Breast epithelium (tissue), 3 donors: ENCODE measurements around the gene NOSIP.

Experiments used
- POLR2A ChIP-seq: fragments of 450-650 bp; IDR thresholded peaks from one replicate; pipeline ENCODE4 v1.6.1; 2016; ENCODE audit warnings: antibody characterized with exemption, mild to moderate bottlenecking, moderate library complexity
- TF ChIP-seq, protein P1 (sequence below), 3 donors: fragments of 450-650 bp; IDR thresholded peaks; one replicate each; pipeline ENCODE4 v1.5.1; 2016 to 2017; ENCODE audit warnings: antibody characterized with exemption in 3 of 3, mild to moderate bottlenecking in 3 of 3, moderate library complexity in 3 of 3

GRCh38 chr19:49518033-49518432, 62.3 kb downstream of the NOSIP start:
- TF ChIP-seq, protein P1, sequence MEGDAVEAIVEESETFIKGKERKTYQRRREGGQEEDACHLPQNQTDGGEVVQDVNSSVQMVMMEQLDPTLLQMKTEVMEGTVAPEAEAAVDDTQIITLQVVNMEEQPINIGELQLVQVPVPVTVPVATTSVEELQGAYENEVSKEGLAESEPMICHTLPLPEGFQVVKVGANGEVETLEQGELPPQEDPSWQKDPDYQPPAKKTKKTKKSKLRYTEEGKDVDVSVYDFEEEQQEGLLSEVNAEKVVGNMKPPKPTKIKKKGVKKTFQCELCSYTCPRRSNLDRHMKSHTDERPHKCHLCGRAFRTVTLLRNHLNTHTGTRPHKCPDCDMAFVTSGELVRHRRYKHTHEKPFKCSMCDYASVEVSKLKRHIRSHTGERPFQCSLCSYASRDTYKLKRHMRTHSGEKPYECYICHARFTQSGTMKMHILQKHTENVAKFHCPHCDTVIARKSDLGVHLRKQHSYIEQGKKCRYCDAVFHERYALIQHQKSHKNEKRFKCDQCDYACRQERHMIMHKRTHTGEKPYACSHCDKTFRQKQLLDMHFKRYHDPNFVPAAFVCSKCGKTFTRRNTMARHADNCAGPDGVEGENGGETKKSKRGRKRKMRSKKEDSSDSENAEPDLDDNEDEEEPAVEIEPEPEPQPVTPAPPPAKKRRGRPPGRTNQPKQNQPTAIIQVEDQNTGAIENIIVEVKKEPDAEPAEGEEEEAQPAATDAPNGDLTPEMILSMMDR (IDR thresholded peaks at IDR 0.05) = no peak
- no peak for TF ChIP-seq POLR2A
